SK-N-SH treated with all-trans-retinoic acid at 6 μM for 48 hours (cell line): ENCODE measurements around the gene ZC3H7B.

ENCODE experiments used
- ATAC-seq: fragments of 200-7000 bp; cut with Tn5 transposase; 3 replicates; pipeline ENCODE4 v1.9.1; 2020; ENCODE audit warnings: mild to moderate bottlenecking, moderate library complexity
- ARNTL ChIP-seq: fragments of 450-650 bp; formaldehyde crosslinking; IDR thresholded peaks from 2 replicates; pipeline ENCODE4 v1.5.0; 2020; ENCODE audit warnings: low read depth, mild to moderate bottlenecking, moderate library complexity, borderline replicate concordance
- BACH2 ChIP-seq: fragments of 250-450 bp; sonication (Bioruptor Pico); IDR thresholded peaks from 2 replicates; pipeline ENCODE4 v1.9.0; 2021; ENCODE audit warnings: mild to moderate bottlenecking, borderline replicate concordance
- CSDC2 ChIP-seq: fragments of 250-450 bp; sonication (Bioruptor Pico); IDR thresholded peaks from 2 replicates; pipeline ENCODE4 v1.5.0; 2020; ENCODE audit warnings: mild to moderate bottlenecking, moderate library complexity
- ESRRG ChIP-seq: fragments of 250-450 bp; sonication (Bioruptor Pico); IDR thresholded peaks from 2 replicates; pipeline ENCODE4 v1.6.1; 2021; ENCODE audit warnings: mild to moderate bottlenecking
- GLIS3 ChIP-seq: fragments of 250-450 bp; sonication (Bioruptor Pico); IDR thresholded peaks from 2 replicates; pipeline ENCODE4 v1.5.0; 2020; ENCODE audit warnings: mild to moderate bottlenecking, moderate library complexity
- ISL1 ChIP-seq: fragments of 250-450 bp; sonication (Bioruptor Pico); IDR thresholded peaks from 2 replicates; pipeline ENCODE4 v2.1.2; 2022; ENCODE audit warnings: mild to moderate bottlenecking, moderate library complexity
- OSR1 ChIP-seq: fragments of 250-450 bp; sonication (Bioruptor Pico); IDR thresholded peaks from 2 replicates; pipeline ENCODE4 v1.8.0; 2022; ENCODE audit warnings: moderate library complexity, mild to moderate bottlenecking, inconsistent platforms
- PATZ1 ChIP-seq: fragments of 250-450 bp; sonication (Bioruptor Pico); IDR thresholded peaks from 2 replicates; pipeline ENCODE4 v1.8.0; 2020; ENCODE audit warnings: mild to moderate bottlenecking, moderate library complexity, borderline replicate concordance
- PPARA ChIP-seq: fragments of 250-450 bp; sonication (Bioruptor Pico); IDR thresholded peaks from 2 replicates; pipeline ENCODE4 v1.5.0; 2020; ENCODE audit warnings: mild to moderate bottlenecking, borderline replicate concordance
- SNAI2 ChIP-seq: fragments of 250-450 bp; sonication (Bioruptor Pico); IDR thresholded peaks from 2 replicates; pipeline ENCODE4 v1.5.0; 2020; ENCODE audit warnings: mild to moderate bottlenecking, moderate library complexity
- TCF4 ChIP-seq: fragments of 250-450 bp; sonication (Bioruptor Pico); IDR thresholded peaks from 2 replicates; pipeline ENCODE4 v1.8.0; 2021; ENCODE audit warnings: mild to moderate bottlenecking, moderate library complexity, borderline replicate concordance
- TOX ChIP-seq: fragments of 250-450 bp; sonication (Bioruptor Pico); IDR thresholded peaks from 2 replicates; pipeline ENCODE4 v1.8.0; 2021; ENCODE audit warnings: mild to moderate bottlenecking, moderate library complexity, borderline replicate concordance
- ZC3H10 ChIP-seq: fragments of 250-450 bp; sonication (Bioruptor Pico); IDR thresholded peaks from 2 replicates; pipeline ENCODE4 v1.5.1; 2021; ENCODE audit warnings: mild to moderate bottlenecking, moderate library complexity
- ZFP3 ChIP-seq: fragments of 250-450 bp; sonication (Bioruptor Pico); IDR thresholded peaks from 2 replicates; pipeline ENCODE4 v1.5.0; 2020; ENCODE audit warnings: mild to moderate bottlenecking, moderate library complexity
- ZNF565 ChIP-seq: fragments of 450-650 bp; formaldehyde crosslinking; conservative IDR thresholded peaks from 2 replicates; pipeline ENCODE4 v1.5.0; 2020; ENCODE audit warnings: low read depth, mild to moderate bottlenecking, moderate library complexity
- ZNF70 ChIP-seq: fragments of 450-650 bp; formaldehyde crosslinking; IDR thresholded peaks from 2 replicates; pipeline ENCODE4 v1.5.0; 2020; ENCODE audit warnings: mild to moderate bottlenecking, moderate library complexity
- ZNF8 ChIP-seq: fragments of 450-650 bp; formaldehyde crosslinking; IDR thresholded peaks from 2 replicates; pipeline ENCODE4 v1.5.0; 2020; ENCODE audit warnings: mild to moderate bottlenecking, moderate library complexity
- TF ChIP-seq, protein P1 (sequence below): fragments of 250-450 bp; sonication (Bioruptor Pico); IDR thresholded peaks from 2 replicates; pipeline ENCODE4 v1.5.1; 2021; ENCODE audit warnings: mild to moderate bottlenecking, moderate library complexity
- TF ChIP-seq, protein P2 (sequence below): fragments of 250-450 bp; sonication (Bioruptor Pico); IDR thresholded peaks from 2 replicates; pipeline ENCODE4 v1.8.0; 2021; ENCODE audit warnings: low read depth, mild to moderate bottlenecking, moderate library complexity, borderline replicate concordance
- TF ChIP-seq, protein P3 (sequence below): fragments of 250-450 bp; sonication (Bioruptor Pico); IDR thresholded peaks from 2 replicates; pipeline ENCODE4 v1.5.0; 2020; ENCODE audit warnings: mild to moderate bottlenecking, moderate library complexity

The ZC3H7B gene

DNA sequence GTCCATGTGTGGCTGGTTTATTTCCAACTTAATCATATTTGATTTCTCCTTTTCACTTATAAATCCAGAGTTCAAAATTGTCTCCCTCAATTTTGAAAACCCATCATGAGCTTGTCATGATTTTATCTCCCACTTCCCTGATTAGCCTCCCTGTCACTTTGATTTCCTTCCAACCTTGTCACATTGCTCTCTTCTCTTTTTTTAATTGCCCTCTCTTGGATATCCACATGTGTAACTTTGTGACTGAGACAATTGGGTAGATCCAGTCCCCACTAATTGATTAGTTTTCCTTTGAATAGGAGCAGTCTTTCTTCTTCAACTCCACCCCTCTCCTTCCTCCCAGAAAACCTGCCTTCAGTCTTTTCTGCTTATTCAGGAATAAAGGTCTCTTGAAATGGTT, 82.8 kb downstream of the ZC3H7B start:
- no peak for TF ChIP-seq TOX (CRISPR knock-in tag)
- TF ChIP-seq PATZ1 (CRISPR knock-in tag), result no peak
- no peak for TF ChIP-seq GLIS3 (CRISPR knock-in tag)
- no peak for TF ChIP-seq ESRRG
- no peak for TF ChIP-seq TCF4 (CRISPR knock-in tag)
- no peak for TF ChIP-seq CSDC2
- TF ChIP-seq ZFP3 (CRISPR knock-in tag), result no peak
- no peak for ATAC-seq

GRCh38 chr22:41387341-41387740, 86.0 kb downstream of the ZC3H7B start:
- TF ChIP-seq BACH2 (no peak), SNAI2 (CRISPR knock-in tag) (no peak), ZNF70 (CRISPR knock-in tag) (no peak), PPARA (no peak), ARNTL (no peak), ESRRG (no peak), ZNF565 (CRISPR knock-in tag) (no peak), PATZ1 (CRISPR knock-in tag) (no peak), OSR1 (CRISPR knock-in tag) (no peak), CSDC2 (no peak), TOX (CRISPR knock-in tag) (no peak), ZC3H10 (CRISPR knock-in tag) (no peak), ISL1 (no peak)
- TF ChIP-seq, protein P1, sequence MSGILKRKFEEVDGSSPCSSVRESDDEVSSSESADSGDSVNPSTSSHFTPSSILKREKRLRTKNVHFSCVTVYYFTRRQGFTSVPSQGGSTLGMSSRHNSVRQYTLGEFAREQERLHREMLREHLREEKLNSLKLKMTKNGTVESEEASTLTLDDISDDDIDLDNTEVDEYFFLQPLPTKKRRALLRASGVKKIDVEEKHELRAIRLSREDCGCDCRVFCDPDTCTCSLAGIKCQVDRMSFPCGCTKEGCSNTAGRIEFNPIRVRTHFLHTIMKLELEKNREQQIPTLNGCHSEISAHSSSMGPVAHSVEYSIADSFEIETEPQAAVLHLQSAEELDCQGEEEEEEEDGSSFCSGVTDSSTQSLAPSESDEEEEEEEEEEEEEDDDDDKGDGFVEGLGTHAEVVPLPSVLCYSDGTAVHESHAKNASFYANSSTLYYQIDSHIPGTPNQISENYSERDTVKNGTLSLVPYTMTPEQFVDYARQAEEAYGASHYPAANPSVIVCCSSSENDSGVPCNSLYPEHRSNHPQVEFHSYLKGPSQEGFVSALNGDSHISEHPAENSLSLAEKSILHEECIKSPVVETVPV (CRISPR knock-in tag), result no peak
- TF ChIP-seq, protein P2, sequence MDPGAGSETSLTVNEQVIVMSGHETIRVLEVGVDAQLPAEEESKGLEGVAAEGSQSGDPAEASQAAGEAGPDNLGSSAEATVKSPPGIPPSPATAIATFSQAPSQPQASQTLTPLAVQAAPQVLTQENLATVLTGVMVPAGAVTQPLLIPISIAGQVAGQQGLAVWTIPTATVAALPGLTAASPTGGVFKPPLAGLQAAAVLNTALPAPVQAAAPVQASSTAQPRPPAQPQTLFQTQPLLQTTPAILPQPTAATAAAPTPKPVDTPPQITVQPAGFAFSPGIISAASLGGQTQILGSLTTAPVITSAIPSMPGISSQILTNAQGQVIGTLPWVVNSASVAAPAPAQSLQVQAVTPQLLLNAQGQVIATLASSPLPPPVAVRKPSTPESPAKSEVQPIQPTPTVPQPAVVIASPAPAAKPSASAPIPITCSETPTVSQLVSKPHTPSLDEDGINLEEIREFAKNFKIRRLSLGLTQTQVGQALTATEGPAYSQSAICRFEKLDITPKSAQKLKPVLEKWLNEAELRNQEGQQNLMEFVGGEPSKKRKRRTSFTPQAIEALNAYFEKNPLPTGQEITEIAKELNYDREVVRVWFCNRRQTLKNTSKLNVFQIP, result no peak
- no peak for ATAC-seq

DNA sequence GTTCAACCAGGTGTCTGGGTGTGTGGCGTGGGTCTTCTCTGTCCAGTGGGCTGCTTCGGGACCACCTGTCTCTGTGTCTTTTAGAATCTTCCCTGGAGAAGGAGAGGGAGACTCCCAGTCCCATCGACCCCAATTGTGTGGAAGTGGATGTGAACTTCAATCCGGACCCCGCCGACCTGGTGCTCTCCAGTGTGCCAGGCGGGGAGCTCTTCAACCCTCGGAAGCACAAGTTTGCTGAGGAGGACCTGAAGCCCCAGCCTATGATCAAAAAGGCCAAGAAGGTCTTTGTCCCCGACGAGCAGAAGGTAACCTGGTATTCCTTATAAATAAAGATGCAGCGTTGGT, 92.7 kb downstream of the ZC3H7B start:
- ATAC-seq, result no peak
- TF ChIP-seq TOX (CRISPR knock-in tag) (no peak), PPARA (no peak), ZC3H10 (CRISPR knock-in tag) (no peak), ZNF565 (CRISPR knock-in tag) (no peak), CSDC2 (no peak), ZFP3 (CRISPR knock-in tag) (no peak), TCF4 (CRISPR knock-in tag) (no peak), ISL1 (no peak), ESRRG (no peak), ZNF8 (CRISPR knock-in tag) (no peak), BACH2 (no peak), ZNF70 (CRISPR knock-in tag) (no peak), GLIS3 (CRISPR knock-in tag) (no peak), OSR1 (CRISPR knock-in tag) (no peak), ARNTL (no peak), SNAI2 (CRISPR knock-in tag) (no peak)
- TF ChIP-seq, protein P2, result no peak
- TF ChIP-seq, protein P1 (CRISPR knock-in tag), result no peak
- TF ChIP-seq, protein P3, sequence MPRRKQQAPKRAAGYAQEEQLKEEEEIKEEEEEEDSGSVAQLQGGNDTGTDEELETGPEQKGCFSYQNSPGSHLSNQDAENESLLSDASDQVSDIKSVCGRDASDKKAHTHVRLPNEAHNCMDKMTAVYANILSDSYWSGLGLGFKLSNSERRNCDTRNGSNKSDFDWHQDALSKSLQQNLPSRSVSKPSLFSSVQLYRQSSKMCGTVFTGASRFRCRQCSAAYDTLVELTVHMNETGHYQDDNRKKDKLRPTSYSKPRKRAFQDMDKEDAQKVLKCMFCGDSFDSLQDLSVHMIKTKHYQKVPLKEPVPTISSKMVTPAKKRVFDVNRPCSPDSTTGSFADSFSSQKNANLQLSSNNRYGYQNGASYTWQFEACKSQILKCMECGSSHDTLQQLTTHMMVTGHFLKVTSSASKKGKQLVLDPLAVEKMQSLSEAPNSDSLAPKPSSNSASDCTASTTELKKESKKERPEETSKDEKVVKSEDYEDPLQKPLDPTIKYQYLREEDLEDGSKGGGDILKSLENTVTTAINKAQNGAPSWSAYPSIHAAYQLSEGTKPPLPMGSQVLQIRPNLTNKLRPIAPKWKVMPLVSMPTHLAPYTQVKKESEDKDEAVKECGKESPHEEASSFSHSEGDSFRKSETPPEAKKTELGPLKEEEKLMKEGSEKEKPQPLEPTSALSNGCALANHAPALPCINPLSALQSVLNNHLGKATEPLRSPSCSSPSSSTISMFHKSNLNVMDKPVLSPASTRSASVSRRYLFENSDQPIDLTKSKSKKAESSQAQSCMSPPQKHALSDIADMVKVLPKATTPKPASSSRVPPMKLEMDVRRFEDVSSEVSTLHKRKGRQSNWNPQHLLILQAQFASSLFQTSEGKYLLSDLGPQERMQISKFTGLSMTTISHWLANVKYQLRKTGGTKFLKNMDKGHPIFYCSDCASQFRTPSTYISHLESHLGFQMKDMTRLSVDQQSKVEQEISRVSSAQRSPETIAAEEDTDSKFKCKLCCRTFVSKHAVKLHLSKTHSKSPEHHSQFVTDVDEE, result no peak
